HG02759 (cell line): Measurements from ENCODE around the gene LDLRAD4.
A peak's percentile ranks its signal among the peaks of the same experiment; 100 is the strongest.

Experiments used
- ATAC-seq: cut with Tn5 transposase; IDR thresholded peaks from one replicate; pipeline ENCODE4 v1.9.1; 2021; ENCODE audit warnings: mild to moderate bottlenecking, moderate library complexity; ENCODE audit not compliant: unreplicated experiment

The LDLRAD4 gene

DNA sequence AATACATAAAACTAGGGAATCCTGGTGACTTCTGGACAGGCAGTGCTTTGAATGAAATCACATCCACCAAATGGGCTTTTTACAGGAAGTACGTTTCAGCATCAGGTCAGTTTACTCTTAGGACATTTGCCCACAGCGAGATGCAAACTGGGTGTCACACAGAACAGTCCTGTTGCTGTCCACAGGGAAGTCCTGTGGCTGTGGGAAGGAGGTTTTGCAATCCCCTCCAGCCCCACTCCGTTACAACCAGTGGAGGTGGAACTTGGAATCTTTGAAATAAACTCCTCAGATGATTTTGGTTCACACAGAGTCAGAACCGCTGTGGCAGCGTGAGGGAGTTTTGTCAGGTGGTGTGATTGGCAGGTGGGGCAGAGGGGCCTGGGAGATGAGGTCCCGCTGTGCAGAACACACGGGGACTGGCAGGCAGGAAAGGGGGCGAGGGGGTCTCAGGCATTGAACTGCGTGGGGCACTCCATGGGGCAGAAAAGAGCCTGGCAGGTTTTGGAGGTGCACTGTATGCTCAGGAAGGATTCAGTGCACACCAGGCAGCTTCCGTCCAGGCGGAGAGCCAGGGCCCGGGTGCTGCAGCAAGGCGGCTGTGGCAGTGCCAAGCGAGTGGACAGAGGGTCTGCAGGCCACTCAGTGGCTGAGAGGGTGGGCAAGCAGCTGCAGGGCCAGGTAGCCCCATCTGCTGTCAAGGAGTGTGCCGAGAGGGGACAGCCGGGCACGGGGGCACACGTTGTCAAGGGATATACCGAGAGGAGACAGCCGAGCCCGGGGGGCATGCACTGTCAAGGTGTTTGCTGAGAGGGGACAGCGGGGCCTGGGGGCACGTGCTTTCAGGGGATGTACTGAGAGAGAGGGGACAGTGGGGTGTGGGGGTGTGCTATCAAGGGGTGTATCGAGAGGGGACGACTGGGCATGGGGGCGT lies 148.7 kb downstream of the LDLRAD4 start:
- ATAC-seq, result no peak

DNA sequence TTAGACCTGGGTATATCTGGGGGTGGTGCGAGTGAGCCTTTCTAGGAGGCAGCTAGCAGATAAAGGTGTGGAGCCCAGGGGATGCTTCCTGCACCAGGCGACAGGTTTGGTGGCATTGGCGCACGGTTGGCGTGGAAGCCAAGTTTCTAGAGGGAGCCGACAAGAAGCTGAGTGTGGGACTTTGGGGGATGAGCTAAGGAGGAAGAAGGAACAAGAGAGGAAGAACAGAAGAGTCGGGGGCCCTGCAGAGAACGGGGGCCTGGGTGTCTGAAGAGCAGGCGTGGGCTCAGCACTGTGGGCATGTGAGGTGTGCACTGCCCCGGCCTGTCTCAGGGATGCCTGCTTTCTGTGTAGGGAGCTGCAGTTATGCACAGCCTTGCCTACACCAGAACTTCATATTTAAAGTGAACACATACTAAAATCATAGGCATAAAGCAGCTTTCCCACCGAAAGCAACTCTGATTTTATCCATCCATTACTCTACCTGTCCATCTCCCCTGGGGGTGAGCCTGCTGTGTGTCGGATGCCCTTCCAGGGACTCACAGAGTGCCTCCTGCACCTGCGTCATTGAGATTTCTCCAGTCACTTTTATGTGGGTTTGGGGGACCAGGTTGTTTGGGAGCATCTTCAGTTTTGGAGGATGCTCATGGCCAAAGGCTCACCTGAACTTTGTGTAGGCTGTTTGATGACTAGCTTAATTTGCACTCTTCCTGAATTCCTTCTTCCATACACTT lies 149.7 kb downstream of the LDLRAD4 start:
- ATAC-seq, result no peak

DNA sequence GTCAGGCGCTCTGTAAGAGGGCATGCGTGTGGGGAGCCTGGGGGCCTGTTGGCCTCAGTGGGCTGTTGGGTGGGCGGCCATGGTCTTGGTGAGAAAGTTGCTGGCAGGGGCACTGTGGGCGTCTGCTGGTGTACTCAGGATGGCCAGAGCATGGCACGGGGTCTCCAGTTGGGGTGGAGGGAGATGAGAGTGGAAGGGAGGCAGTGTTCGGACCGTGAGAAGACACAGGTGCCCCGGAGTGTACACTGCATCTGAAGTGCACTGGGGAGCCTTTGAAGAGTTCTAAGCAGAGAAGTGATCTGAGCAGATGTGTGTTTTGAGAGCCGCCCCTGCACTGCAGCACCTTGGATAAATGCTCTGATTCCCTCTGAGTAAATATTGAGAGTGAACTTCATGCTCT lies 150.8 kb downstream of the LDLRAD4 start:
- ATAC-seq, result no peak

DNA sequence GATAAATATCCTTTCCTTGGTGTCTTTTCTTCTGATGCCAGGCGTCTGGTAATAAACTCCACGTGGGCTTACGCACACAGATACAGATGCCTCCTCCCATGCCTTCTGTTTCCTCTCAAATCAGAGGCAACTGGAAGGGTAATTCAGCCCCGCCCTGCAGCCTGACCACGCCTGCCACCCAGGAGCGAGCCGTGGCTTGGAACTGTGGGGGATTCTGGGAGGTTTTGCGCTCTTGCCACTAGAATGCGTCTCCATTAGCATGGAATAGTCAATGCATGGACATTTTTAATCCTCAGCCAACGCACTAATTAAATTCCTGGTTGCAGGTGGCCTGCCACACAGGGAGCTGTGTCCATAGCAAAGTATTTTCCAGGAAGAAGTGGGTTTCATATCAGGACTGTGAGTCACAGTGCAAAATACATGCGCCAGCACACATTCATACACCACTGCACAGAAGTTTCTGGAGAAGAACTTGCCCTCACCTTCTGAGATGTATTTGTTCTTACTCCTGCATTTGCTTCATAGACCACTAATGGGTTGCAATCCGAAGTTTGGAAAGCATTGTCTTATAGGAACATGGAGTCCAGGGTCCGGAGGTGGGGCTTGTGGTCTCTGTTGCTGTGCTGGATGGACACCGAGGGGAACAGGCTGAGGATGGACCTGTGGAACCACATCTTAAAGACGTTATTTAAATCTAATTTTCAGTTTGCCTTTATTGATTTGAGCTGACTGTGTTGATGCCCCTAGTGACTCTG lies 151.4 kb downstream of the LDLRAD4 start:
- ATAC-seq, result no peak

DNA sequence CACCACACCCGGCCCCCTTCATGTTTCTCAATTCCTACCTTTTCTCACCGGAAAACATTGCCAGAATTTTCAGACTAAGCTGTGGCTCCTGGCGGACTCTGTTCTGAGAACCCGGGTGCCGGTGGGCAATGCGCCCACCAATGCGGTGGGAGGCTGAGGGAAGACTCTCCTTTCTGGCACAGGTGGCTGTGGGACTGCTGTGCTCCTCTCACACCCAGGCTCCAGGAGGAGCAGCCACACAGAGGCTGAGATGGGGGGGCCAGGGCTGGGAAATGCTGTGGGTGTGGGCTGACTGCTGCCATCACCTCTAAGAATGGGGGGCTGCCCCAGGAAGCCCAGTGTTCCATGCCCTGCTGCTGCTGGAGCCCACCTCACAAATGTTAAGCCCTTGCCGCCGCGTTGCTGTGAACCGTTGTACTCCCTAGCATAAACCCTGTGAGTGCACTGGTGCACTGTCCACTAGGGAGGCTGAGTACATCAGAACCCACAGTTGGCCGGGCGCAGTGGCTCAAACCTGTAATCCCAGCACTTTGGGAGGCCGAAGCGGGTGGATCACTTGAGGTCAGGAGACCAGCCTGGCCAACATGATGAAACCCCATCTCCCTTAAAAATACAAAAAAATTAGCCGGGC lies 152.6 kb downstream of the LDLRAD4 start:
- no peak for ATAC-seq

DNA sequence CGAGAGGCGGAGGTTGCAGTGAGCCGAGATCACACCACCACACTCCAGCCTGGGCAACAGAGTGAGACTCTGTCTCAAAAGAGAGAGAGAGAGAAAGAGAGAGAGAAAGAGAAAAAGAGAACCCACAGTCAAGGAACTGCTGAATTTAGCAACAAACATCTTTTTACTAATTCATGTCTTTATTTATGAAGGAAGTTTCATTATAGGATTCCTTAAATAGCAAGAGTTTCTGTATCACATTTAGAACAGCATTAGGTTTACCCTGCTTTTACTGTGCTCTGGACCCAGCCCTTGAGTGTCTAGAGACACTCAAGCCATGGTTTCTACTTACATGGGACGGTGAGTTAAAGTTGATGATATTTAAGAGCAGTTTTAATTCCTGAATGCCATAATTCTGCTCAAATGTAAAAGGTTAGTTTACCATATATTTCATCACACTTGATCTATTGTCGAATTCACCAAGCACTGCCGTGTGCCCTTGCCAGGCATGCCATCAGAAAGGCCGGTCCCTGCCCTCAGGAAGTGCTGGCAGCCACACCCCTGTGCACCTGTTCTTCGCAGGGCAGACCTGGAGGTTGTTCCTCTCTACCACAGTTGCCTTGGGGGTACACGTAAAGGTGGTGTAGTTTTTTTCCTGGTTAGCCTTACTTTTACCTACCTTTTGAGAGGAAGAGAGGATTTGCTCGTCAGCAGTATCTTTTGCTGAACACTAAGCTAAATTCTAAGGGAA lies 153.3 kb downstream of the LDLRAD4 start:
- no peak for ATAC-seq

DNA sequence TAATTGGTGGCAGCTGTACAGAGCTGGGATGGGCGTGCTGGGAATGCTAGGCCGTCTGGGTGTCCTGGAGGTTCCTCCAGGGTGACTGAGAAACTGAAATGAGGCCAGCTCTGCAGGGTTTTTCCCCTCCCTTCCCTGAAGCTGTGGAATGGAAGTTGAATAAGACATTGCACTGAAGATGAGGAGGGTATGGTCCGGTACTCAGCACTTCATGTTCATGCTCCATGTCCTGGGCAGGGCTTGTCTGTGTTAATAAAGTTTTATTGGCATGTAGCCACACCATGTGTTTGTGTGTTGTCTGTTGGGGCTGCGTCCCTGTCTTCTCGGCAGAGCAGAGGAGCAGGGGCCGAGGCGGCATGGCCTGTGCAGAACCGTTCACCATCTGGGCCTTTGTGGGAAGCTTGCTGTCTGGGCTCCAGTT lies 154.0 kb downstream of the LDLRAD4 start:
- no peak for ATAC-seq

DNA sequence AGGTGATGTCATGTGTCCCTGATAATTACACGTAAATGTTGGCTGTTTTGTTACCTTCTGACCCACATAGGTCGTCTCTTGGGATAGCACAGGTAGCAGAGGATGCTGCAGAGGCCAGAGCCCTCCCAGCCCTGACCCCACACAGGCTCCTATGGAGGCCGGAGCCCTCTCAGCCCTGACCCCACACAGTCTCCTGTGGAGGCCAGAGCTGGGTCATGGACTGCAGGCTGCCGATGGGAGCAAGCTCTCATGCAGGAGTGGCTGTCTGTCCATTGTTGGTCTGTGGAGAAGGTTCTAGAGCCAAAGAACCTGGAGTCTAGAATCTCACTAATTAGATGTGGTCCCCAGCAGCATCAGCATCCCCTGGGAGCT lies 155.5 kb downstream of the LDLRAD4 start:
- ATAC-seq, result no peak

DNA sequence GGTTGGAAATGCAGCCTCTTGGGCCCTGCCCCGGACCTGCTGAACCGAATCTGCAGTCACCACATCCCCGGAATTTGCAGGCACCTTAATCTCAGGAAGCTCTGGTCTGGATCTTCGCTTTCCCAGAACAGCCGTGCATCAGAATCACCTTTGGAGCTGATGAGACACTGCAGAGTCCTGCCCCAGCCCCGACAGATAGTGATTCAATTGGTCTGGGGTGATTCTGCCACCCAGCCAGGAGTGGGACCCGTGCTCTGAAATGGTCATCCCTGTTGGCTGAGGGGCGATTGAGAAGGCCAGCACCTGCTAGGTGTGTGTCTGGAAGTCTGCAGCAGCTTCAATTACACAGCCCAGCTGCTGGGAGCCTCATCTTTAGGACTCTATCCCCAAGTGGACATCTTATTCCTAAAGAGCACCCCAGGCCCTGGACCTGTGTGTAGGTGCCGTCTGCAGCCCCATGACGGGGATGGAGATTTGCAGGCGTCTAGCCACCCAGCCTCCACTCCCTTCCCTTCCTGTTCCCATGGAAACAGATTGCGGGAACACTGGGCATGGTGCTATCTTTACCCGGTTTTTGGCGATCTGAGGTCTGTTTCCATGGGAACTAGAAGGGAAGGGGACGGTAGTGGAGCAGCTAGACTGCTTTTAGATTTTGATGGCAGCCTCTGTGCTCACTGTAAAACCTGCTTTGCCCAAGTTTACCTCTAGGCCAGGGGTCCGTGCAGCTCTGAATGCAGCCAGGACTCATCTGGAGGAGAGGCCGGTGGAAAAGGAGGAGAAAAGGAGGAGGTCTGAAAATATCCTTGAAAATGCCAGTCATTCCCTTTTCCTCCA lies 156.1 kb downstream of the LDLRAD4 start:
- peak; percentile 10 for ATAC-seq

DNA sequence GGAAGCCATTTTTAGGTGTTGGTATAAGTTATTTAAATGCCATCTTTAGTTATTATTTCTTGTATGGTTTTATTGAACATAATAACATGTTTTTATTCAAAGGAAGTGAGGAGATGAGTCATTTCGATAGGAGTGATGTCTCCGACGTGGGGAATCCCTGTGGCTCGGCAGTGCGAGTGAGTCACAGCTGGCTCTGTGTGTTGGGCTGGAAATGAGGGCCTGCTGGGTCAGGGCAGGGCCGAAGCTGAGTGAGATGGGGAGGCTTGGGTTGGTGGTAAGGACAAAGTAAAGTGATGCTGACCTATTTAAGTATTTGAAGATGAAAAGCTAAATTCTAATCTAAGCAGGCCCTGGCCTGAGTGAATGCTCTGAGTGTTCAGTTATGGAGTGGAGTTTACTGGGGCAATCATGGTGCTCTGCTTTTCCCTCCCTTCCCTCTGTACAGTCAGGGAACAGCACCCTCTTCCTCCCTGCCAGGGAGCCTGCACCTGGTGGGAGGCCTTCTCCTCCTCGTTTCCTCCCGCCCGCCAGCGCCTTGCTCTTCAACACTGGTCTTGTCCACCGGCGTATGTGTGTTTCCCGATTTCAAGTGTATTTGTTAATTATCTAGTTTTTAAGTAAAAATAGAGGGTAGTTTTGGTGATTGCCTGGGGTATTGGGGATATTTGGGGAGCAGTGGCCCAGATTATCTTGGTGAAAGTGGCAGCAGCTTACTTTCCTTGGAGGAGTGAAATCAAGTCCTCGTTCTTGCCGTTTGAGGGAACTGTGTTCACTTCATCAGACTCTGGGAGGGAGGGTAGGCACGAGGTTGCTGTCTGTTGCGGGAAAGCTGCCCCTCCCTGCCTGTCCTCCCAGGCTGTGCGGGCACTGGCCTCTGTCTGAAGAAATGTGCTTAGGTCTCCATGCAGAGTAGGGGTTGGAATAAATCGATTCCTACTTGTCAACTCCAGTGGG lies 157.0 kb downstream of the LDLRAD4 start:
- peak; percentile 94 for ATAC-seq

DNA sequence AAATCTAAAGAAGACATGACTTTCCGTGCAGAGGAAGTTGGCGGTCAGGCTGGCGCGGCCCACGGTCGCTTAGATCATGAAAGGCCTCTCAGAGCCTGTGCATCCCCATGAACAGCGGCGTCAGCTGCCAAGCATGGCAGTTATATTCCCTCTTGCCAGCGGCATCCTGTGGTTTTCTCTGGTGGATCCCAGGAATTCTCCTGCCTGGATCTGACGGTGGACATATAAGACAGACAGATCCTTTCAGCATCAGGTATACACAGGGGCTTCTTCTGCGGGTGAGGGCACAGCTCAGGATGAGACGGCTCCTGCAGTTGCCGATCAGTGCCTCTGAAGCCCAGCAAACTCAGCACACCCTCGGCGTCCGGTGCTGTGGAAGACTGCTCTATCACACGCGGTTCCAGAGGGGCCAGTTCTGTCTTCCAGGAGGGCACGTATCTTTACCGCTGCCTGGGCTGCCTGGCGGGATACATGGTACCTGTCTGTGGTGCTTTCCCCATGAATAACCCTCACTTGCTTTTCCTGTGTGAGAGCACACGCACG lies 157.8 kb downstream of the LDLRAD4 start:
- ATAC-seq, result no peak

DNA sequence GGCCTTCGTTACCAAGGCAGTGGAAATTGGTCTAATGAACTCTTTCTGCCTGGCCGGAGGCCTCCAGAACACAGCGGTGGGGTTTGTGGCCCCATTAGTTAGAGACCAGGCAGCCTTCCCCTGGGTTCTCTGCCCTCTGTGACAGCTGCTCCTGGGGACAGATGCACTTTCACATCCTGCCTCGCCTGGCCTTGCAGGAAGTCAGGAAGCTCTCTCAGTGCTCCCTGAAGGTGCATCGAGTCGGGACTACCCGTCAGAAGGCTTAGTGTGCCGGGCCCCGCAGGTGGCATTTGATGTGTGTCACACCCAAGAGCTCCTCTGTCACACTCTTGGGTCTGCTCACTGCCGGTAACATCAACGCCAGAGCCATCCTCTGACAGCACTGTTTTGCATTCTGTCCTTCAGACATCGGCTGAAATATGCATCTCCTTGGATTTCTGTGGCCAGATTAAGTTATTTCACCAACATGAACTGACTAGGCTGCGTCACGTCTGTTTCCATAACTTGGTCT lies 158.3 kb downstream of the LDLRAD4 start:
- peak; percentile 27 for ATAC-seq

DNA sequence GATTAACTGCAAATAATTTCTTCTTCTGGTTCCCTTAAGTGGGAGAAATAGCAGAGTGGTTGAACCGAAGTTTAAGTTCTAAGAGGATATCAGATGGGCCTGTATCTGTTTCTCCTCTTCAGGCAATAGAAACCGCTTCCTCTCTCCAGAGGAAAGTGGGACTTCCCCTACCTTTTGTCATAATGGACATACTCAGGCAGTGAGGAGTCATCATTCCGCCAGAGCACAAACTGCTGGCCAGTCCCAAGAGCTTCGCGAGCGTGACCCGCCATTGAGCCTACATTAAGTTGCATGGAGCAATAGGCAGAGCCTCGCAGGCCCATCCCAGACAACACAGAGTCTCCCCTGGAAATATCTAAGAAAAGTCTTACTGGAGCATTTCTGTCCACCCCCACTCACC lies 158.9 kb downstream of the LDLRAD4 start:
- no peak for ATAC-seq

DNA sequence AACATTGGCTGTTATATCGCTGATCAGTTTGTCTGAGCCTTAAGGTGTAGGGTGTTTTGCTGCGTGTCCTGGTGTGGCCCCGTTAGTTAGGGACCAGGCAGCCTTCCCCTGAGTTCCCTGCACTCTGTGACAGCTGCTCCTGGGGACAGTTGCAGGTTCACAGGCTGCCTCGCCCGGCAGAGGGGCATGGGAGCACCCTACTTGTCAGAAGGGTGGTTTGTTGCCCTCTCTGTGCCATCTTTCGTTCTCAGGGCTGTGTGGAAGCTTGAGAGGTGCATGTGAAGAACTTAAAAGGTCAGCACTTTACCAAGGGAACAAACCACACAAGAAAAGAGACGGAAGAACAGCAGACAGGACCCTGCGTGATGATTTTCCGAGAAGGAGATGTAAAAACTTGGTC lies 159.6 kb downstream of the LDLRAD4 start:
- no peak for ATAC-seq

DNA sequence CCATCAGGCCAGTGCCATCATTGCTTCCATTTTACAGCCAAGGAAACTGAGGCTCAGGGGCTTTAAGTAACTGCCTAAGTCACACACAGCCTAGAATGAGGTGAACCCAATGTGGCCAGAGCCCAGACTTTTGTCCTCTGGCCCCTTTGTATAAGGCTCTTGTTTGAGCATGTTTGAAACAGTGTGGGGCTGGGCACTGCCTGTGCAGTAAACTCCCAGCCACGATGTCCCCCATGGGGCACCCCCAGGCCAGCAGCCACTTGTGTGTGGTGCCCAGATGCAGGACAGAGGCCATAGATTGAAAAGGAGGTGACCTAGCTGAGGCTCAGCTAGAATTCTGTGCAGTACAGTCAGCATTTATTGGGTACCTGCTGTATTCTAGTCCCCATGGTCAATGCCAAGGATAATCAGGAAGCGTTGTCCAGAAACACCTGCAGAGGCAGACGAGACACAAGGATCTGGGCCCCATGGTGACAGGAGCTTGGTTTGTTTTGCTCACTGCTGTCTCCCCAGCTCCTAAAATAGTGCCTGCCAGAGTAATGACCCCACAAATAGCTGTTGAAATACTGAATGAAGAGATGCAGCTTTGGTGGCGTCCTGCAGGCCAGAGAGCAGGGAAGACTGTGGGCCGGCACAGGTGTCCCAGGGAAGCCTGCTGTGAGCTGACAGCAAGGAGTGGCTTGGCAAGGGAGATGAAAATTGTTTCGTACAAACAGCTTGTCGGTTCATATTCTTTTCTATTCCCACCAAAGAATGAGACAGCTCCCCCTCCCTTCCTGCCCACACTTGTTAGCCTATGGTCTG lies 160.7 kb downstream of the LDLRAD4 start:
- no peak for ATAC-seq

DNA sequence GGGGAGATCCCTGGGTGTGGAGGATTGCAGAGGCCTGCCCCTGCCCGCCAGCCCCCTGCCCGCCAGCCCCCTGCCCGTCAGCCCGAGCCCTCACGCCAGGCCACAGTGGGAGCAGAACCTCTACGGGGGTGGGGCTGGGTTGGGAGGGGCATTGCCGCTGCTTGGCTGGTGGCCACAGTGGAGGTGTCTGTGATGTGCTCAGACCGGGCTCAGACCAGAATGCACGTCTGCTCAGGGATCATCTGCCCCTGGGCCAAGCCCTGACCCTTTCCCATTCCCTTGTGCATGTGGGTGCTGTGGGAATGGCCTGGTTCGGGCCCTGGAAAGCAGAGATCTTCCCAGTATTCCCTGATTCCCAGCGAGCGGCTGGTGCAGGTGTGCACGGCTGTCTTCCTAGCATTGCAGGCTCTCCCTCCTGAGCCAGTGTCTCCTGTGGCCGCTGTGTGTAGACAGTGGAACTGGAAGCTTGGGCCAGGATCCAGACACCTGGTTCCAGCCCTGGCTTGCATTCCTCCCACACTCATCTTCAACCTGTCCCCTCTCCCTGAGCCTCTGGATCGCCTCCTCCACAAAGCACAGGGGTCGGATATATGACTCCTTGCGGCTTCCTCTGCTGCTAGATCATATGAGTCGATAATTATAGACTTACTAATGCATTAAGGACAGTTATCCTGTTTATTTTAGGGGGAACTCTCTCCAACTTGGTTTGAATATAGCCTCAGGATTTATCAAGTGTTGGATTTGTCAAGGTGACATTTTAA lies 161.6 kb downstream of the LDLRAD4 start:
- ATAC-seq, result no peak
